Breast epithelium (tissue), 4 donors: ENCODE results near the gene KMT2E. TPM values are rescaled to one million over a fixed set of nuclear protein-coding genes. Genes with fewer than 3 reads are reported as not detected.

ENCODE experiments used
- DNase-seq, 2 donors: peaks; one replicate each; pipeline ENCODE4 v3.0.0-alpha.2; 2019; ENCODE audit warnings: low spot score in 2 of 2
- H3K27ac ChIP-seq, 2 donors: fragments of 200-600 bp; sonication (generic) in 1 of 2; one replicate each; pipeline ENCODE4 v1.5.1; 2016 to 2019; ENCODE audit warnings: mild to moderate bottlenecking in 1 of 2
- H3K27me3 ChIP-seq, 2 donors: fragments of 200-600 bp; sonication (generic) in 1 of 2; one replicate each; pipeline versions ENCODE4 v1.5.1 to v1.6.0; 2017 to 2019; ENCODE audit warnings: control low read depth in 1 of 2, mild to moderate bottlenecking in 1 of 2
- H3K36me3 ChIP-seq: fragments of 200-600 bp; one replicate; pipeline ENCODE4 v1.5.1; 2019
- H3K4me1 ChIP-seq, 2 donors: fragments of 200-600 bp; sonication (generic); one replicate each; pipeline ENCODE4 v1.5.1; 2016 to 2019; ENCODE audit warnings: control low read depth in 1 of 2
- H3K4me3 ChIP-seq, 3 donors: fragments of 200-600 bp; sonication (generic); 1 replicate in 2 of 3; 2 replicates in 1 of 3; pipeline ENCODE4 v1.5.1; 2016 to 2019; ENCODE audit warnings: mild to moderate bottlenecking in 3 of 3, moderate library complexity in 2 of 3
- H3K9me3 ChIP-seq, 2 donors: fragments of 200-600 bp; sonication (generic) in 1 of 2; one replicate each; pipeline ENCODE4 v1.5.1; 2016 to 2019; ENCODE audit warnings: control low read depth in 1 of 2
- CTCF ChIP-seq, 3 donors: fragments of 450-650 bp; IDR thresholded peaks; one replicate each; pipeline ENCODE4 v1.5.1; 2016 to 2017; ENCODE audit warnings: antibody characterized with exemption in 3 of 3, mild to moderate bottlenecking in 3 of 3, moderate library complexity in 3 of 3
- POLR2A ChIP-seq: fragments of 450-650 bp; IDR thresholded peaks from one replicate; pipeline ENCODE4 v1.6.1; 2016; ENCODE audit warnings: antibody characterized with exemption, mild to moderate bottlenecking, moderate library complexity
- POLR2AphosphoS5 ChIP-seq, 3 donors: sonication (generic); formaldehyde crosslinking; IDR thresholded peaks; one replicate each; pipeline ENCODE4 v1.6.1; 2017; ENCODE audit warnings: antibody characterized with exemption in 3 of 3
- intact Hi-C: fragments of 100-400 bp; cut with DNase I; formaldehyde crosslinking; loops from one replicate; pipeline ENCODE4 v1.15.1; 2023; ENCODE audit warnings: low total_unique reads
- total RNA-seq, 3 donors: library from RNA; depleted of rRNA; stranded (reverse); fragments of >200 nt; gene quantifications; one replicate each; pipeline ENCODE4 v1.1.0, GENCODE V29; 2016

The KMT2E gene
- total RNA-seq, 3 donors from 2014 or later: 88.2 to 184 (median 168) TPM

- Histone ChIP-seq H3K27me3 (no peaks in the 10 kb centered on the region), H3K9me3 (no peaks in the 10 kb centered on the region), H3K27ac (no peak overlapping the region), H3K4me3 (no peak overlapping the region), H3K4me1 (no peaks in the 10 kb centered on the region), H3K36me3 (no peaks in the 10 kb centered on the region)
- TF ChIP-seq POLR2AphosphoS5 (IDR thresholded peaks at IDR 0.05): no peak
- TF ChIP-seq CTCF (IDR thresholded peaks at IDR 0.05): no peak
- no peak for TF ChIP-seq POLR2A
- intact Hi-C loops: no loop called here
- DNase-seq: no peak
These were observed 53.7 kb downstream of the KMT2E start for GRCh38 chr7:105067691-105068090.

- H3K4me1 ChIP-seq: no peaks in the 10 kb centered on the region
- intact Hi-C loops: no loop called here
- no peak for TF ChIP-seq CTCF (IDR thresholded peaks at IDR 0.05)
- TF ChIP-seq POLR2AphosphoS5 (IDR thresholded peaks at IDR 0.05): no peak
- no peak for TF ChIP-seq POLR2A
- no peak for DNase-seq
- H3K27me3 ChIP-seq: no peaks in the 10 kb centered on the region
- H3K36me3 ChIP-seq: no peaks in the 10 kb centered on the region
- no peaks in the 10 kb centered on the region for H3K9me3 ChIP-seq
- no peak overlapping the region for H3K27ac ChIP-seq
- H3K4me3 ChIP-seq: no peak overlapping the region
These were observed 54.9 kb downstream of the KMT2E start for GRCh38 chr7:105068886-105069285.

GRCh38 chr7:105073143-105073542, 59.1 kb downstream of the KMT2E start:
- DNase-seq: no peak
- TF ChIP-seq CTCF (IDR thresholded peaks at IDR 0.05): no peak
- TF ChIP-seq POLR2AphosphoS5 (IDR thresholded peaks at IDR 0.05): no peak
- no peak for TF ChIP-seq POLR2A
- Histone ChIP-seq H3K4me1 (no peaks in the 10 kb centered on the region), H3K27ac (no peak overlapping the region), H3K36me3 (peaks cover 9% of the 10 kb centered on the region), H3K9me3 (no peaks in the 10 kb centered on the region), H3K27me3 (no peaks in the 10 kb centered on the region), H3K4me3 (no peak overlapping the region)
- intact Hi-C loops: no loop called here

- no peak for DNase-seq
- TF ChIP-seq POLR2A: no peak
- Histone ChIP-seq H3K9me3 (no peaks in the 10 kb centered on the region), H3K36me3 (peaks cover 9% of the 10 kb centered on the region), H3K4me3 (no peak overlapping the region), H3K27ac (no peak overlapping the region), H3K4me1 (no peaks in the 10 kb centered on the region), H3K27me3 (no peaks in the 10 kb centered on the region)
- intact Hi-C loops: no loop called here
These were observed 65.3 kb downstream of the KMT2E start for GRCh38 chr7:105079348-105079747.

GRCh38 chr7:105084581-105084980, 70.6 kb downstream of the KMT2E start:
- Histone ChIP-seq H3K27ac (no peak overlapping the region), H3K27me3 (no peaks in the 10 kb centered on the region), H3K9me3 (no peaks in the 10 kb centered on the region), H3K36me3 (no peaks in the 10 kb centered on the region), H3K4me3 (no peak overlapping the region), H3K4me1 (no peaks in the 10 kb centered on the region)
- intact Hi-C loops: no loop called here
- TF ChIP-seq POLR2AphosphoS5 (IDR thresholded peaks at IDR 0.05) (no peak), CTCF (IDR thresholded peaks at IDR 0.05) (no peak), POLR2A (no peak)
- DNase-seq: no peak

- no peak overlapping the region for H3K27ac ChIP-seq
- intact Hi-C loops: no loop called here
- no peak for DNase-seq
- H3K9me3 ChIP-seq: no peaks in the 10 kb centered on the region
- no peaks in the 10 kb centered on the region for H3K36me3 ChIP-seq
- no peak overlapping the region for H3K4me3 ChIP-seq
- no peaks in the 10 kb centered on the region for H3K4me1 ChIP-seq
- no peaks in the 10 kb centered on the region for H3K27me3 ChIP-seq
- TF ChIP-seq POLR2A: no peak
- no peak for TF ChIP-seq POLR2AphosphoS5 (IDR thresholded peaks at IDR 0.05)
- TF ChIP-seq CTCF (IDR thresholded peaks at IDR 0.05): no peak
These were observed 72.8 kb downstream of the KMT2E start for GRCh38 chr7:105086850-105087249.
